ENCODE results near the gene MAGEE1. TPM values are rescaled to one million over a fixed set of nuclear protein-coding genes. Genes with fewer than 3 reads are reported as not detected.

The MAGEE1 gene
- total and polyA plus RNA-seq, 2 experiments from 2014 or later = 0.52 to 1.7 TPM

GRCh38 chrX:76454456-76454927 is 27.0 kb downstream of the MAGEE1 start:
- 36% methylated on average over 3 of the region's 3 CpGs for WGBS (ENCODE audit: low lambda C conversion rate, missing lambda C conversion rate)
- H3K9me3 ChIP-seq (ENCODE audit: low read depth) = no peaks in the 10 kb centered on the region
- no peak overlapping the region for H3K27ac ChIP-seq
- H4K20me1 ChIP-seq (ENCODE audit: insufficient read depth, poor library complexity, severe bottlenecking) = no peaks in the 10 kb centered on the region
- TF ChIP-seq CTCF (IDR thresholded peaks at IDR 0.05; ENCODE audit: poor library complexity) (peak; percentile 38), EZH2 (IDR thresholded peaks at IDR 0.05; ENCODE audit: borderline replicate concordance) (no peak)
- H2AFZ ChIP-seq = no peak overlapping the region
- peak; percentile 20 for DNase-seq (ENCODE audit: low spot score)
- H3K9me2 ChIP-seq (replicated peaks; ENCODE audit: insufficient read depth) = no peaks in the 10 kb centered on the region
- no peaks in the 10 kb centered on the region for H3K79me2 ChIP-seq
- no peak overlapping the region for H3K4me3 ChIP-seq
- H3K36me3 ChIP-seq (replicated peaks; ENCODE audit: insufficient read depth, low read depth) = no peaks in the 10 kb centered on the region
- no peaks in the 10 kb centered on the region for H3K27me3 ChIP-seq
- H3K4me2 ChIP-seq = no peak overlapping the region
- no peaks in the 10 kb centered on the region for H3K4me1 ChIP-seq (ENCODE audit: insufficient read depth)

- no peaks in the 10 kb centered on the region for H3K4me1 ChIP-seq (ENCODE audit: insufficient read depth)
- H3K36me3 ChIP-seq (replicated peaks; ENCODE audit: insufficient read depth, low read depth) = no peaks in the 10 kb centered on the region
- no peaks in the 10 kb centered on the region for H4K20me1 ChIP-seq (ENCODE audit: insufficient read depth, poor library complexity, severe bottlenecking)
- WGBS (ENCODE audit: low lambda C conversion rate, missing lambda C conversion rate) = 77% methylated on average over 2 of the region's 2 CpGs
- no peaks in the 10 kb centered on the region for H3K79me2 ChIP-seq
- H3K4me2 ChIP-seq = no peak overlapping the region
- H3K27ac ChIP-seq = no peak overlapping the region
- H3K9me3 ChIP-seq (ENCODE audit: low read depth) = no peaks in the 10 kb centered on the region
- no peaks in the 10 kb centered on the region for H3K27me3 ChIP-seq
- H2AFZ ChIP-seq = no peak overlapping the region
- no peak for TF ChIP-seq EZH2 (IDR thresholded peaks at IDR 0.05; ENCODE audit: borderline replicate concordance)
- TF ChIP-seq CTCF (IDR thresholded peaks at IDR 0.05; ENCODE audit: poor library complexity) = no peak
- H3K9me2 ChIP-seq (replicated peaks; ENCODE audit: insufficient read depth) = no peaks in the 10 kb centered on the region
- DNase-seq (ENCODE audit: low spot score) = no peak
- no peak overlapping the region for H3K4me3 ChIP-seq
Measured at GRCh38 chrX:76477353-76477752, 49.8 kb downstream of the MAGEE1 start.
